AML-193 (cell line): ENCODE measurements around the gene SCN1A.
"Not testable (repeated sequence)": the region's sequence is repeated elsewhere in the genome, so short reads cannot be mapped to it uniquely, and the experiment has no call there.

ENCODE experiments used
- DNase-seq, 2 experiments: peaks; one replicate each; lab custom pipeline; 2025; lab: John Stamatoyannopoulos, UW

Gene SCN1A

DNA sequence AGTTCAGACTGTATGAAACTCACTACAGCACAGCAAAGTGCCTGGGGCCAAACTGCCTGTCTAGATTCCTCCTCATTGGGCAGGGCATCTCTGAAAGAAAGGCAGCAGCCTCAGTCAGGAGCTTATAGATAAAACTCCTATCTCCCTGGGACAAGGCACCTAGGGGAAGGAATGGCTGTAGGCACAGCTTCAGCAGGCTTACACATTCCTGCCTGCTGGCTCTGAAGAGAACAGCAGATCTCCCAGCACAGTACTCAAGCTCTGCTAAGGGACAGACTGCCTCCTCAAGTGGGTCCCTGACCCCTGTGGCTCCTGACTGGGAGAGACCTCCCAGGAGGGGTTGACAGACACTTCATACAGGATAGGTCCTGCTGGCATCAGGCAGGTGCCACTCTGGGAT is 155.7 kb downstream of the SCN1A start:
- DNase-seq, result not testable (repeated sequence)

DNA sequence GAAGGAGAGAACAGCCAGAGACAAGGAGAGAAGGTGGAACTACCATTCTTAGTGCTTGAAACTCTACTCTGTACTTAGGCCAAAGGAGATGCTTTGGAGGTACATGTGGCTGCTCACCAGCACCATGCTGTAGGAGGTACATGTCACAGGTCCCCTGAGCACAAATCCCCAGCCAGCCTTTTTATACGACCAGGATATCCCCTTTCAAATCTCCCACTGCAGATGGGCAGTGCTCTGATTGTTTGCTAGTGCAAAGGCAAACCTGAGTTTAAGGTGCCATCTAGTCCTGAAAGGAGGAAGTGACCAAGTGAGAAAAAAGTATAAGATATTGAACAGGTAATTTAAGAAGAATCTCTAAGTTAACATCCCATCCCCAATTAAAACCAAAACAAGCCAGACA is 157.2 kb downstream of the SCN1A start:
- DNase-seq, result no peak

DNA sequence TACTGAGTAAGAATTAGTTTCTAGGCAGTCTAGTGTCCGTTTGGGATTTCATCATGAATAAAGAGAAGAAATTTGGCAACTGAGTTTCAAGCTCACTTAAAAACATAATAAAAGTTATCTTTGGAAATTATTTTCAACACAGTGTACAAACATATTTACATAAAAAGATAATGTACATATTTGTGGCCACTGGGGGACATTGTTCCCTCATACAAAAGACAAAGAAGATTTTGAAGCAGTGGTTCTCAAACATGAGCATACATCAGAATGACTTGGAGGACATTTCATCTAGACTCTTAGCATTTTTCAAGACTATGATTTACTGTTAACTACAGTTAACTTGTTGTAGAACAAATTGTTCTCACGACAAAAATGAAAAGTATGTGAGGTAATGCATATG is 158.6 kb downstream of the SCN1A start:
- no peak for DNase-seq

DNA sequence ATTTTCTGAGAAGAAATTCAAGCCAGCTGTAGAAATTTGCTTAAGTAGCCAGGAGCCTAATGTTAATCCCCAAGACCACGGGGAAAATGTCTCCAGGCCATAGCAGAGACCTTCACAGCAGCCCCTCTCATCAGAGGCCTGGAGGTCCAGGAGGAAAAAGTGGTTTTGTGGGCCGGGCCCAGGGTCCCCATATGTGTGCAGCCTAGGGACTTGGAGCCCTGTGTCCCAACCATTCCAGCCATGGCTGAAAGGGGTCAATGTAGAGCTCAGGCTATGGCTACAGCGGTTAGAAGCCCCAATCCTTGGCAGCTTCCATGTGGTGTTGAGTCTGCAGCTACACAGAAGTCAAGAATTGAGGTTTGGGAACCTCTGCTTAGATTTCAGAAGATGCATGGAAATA is 160.1 kb downstream of the SCN1A start:
- no peak for DNase-seq

DNA sequence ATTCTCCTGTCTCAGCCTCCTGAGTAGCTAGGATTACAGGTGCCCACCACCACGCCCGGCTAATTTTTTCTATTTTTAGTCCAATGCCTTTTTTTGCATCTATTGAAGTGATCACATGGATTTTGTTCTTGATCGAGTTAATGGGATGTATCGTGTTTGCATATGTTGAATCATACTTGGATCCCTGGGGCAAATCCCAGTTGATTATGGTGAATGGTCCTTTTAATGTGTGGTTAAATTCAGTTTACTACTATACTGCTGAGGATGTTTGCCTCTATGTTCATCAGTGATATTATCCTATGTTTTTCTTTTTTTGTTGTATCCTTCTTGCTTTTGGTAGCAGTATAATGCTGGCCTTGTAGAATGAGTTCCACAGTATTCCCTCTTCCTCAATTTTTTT is 166.0 kb downstream of the SCN1A start:
- no peak for DNase-seq

DNA sequence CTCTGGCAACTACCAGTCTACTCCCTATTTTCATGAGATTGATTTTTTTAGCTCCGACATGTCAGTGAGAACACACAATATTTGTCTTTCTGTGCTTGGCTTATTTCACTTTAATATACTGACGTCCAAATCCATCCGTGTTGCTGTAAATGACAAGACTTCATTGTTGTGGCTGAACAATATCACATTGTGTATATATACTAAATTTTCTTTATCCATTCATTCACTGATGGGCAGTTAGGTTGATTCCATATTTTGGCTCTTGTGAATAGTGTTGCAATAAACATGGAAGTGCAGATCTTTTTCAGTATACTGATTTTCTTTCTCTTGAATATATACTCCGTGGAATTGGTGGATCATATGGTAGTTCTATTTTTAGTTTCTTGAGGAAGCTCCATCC is 168.4 kb downstream of the SCN1A start:
- DNase-seq, result no peak

DNA sequence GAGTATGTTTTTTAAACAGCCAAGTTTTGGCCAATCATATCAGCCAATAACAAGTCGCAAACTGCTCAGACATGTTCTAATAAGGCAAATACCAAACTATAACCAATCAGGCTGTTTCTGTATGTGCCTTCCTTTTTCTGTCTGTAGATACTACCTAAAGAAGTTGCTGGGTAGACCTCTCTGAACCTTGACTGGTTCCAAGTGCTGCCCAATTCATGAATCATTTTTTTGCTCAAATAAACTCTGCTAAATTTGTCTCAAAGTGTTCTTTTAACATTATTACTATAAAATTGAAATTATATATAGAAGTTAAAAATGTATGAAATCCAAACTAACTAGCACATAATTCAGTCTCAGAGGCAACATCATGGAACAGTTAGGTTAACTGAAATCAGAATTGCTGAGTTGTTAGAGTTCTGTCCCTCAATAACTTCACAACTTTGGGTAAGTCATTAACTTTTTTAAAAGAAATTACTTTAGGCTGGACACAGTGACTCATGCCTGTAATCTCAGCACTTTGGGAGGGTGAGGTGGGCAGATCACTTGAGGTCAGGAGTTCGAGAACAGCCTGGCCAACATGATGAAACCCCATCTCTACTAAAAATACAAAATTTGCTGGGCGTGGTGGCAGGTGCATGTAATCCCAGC is 169.4 kb downstream of the SCN1A start:
- no peak for DNase-seq

DNA sequence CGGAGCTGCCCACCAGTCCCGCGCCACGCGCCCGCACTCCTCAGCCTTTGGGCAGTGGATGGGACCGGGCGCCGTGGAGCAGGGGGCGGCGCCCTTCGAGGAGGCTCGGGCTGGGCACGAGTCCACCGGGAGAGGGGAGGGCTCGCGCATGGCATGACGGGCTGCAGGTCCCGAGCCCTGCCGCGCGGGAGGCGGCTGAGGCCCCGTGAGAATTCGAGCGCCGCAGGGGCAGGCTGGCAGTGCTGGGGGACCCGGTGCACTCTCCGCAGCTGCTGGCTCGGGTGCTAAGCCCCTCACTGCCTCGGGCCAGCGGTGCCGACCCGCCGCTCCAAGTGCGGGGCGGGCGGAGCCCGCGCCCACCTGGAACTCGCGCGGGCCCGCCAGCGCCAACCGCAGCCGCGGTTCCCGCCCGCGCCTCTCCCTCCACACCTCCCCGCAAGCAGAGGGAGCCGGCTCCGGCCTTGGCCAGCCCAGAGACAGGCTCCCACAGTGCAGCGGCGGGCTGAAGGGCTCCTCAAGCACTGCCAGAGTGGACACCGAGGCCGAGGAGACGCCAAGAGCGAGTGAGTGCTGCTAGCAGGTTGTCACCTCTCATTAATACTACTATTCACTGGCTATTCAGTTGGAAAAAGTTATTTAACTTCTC is 170.7 kb downstream of the SCN1A start:
- DNase-seq, result no peak

DNA sequence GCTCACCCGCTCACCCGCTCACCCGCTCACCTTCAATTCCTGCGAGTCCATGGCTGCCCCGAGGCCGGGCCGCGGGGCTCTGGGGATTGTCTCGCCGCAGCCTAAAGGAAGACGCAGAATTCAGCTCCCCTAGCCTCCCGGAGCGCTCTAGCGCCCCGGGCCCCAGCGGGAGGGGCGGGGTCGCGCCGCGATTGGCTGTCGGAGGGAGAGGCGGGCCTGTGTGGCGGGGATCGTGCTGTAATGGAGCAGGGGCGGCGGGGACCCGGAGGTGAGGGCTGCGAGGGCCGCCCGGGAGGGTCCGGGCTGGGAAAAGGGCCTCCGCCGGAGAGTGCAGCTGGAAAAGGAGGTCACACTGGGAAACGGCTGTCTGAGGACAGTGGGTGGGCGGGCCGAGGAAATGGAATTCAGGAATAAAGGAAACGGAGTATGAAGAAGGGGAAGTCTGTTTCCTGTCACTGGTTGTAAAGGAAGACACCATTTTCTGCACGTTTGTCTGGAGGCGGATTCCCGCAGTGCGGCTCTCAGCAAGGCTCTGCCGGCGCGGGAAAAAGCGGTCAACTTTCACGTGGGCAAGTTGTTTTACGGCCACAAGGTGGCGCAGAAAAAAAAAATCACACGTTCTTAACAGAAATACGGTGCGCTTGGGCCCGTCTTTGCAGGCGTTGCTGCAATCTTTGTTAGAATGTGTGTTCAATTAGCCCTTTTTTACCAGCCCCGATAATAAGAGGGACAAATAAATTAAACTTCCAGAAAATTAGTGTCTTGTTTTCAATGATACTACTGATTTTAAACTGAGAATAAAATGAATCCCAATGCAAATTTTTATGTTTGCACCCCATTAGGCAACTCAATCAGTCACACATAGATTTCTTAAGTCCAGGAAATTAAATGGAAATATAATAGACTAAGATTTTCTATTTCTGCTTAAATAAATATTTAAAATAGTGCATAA is 173.9 kb downstream of the SCN1A start, which contains the start of gene TTC21B:
TTC21B (minus strand) TSS at position 122 of the 952 bp plus-strand sequence; CDS start at position 51, 71 bp downstream.
- DNase-seq, result peak; percentile 88 to 89

DNA sequence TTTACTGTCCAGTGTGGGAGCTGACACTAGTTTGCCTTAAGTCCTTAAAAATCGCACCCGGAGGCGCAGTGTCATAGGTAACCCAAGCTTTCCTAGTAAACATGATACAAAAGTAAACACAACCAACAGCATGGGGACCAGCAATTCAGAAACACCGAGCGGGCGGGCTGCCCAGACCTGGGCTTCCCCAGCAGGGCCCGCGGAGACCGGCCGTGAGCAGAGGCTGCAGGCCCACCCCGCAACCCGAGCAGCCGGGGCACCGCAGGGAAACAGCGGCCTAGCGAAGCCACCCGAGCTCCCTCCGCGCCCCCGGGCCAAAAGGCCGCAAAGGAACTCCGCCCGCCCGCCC is 174.5 kb downstream of the SCN1A start:
- no peak for DNase-seq

DNA sequence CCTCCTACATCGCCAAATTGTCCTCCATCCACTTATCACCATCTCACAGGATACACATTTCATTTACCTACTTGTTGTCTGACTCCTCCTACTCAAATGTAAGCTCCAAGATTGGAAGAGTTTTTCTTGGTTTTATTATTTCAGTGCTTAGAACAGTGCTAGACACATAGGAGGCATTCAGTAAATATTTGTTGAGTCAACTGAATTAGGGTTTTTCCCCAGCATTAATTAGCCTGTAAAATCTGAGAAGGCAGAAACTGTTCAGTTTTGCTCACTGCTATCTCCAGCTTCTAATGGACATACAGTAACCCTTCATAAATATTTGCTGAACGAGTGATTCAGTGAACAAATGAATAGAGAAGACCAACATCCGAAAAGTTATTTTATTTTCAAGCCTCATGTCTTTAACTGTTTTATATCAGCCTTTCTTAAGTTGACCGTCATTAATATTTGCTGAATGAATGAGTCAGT is 175.0 kb downstream of the SCN1A start:
- no peak for DNase-seq

DNA sequence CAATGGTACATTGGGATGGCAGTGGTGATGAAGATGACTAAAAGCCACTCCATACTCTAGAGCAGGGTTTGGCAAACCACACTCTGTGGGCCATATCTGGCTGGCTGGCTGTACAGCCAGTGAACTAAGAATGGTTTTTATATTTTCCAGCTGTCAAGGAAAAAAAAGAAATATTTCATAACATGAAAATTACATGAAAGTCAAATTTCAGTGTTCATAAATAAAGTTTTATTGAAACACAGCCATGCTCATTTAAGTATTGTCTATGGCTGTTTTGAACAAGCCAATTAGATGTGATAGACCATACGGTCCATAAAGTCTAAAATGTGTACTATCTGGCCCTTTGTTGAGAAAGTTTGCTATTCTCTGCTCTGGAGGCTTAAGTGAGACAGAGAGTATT is 175.7 kb downstream of the SCN1A start:
- DNase-seq, result no peak

DNA sequence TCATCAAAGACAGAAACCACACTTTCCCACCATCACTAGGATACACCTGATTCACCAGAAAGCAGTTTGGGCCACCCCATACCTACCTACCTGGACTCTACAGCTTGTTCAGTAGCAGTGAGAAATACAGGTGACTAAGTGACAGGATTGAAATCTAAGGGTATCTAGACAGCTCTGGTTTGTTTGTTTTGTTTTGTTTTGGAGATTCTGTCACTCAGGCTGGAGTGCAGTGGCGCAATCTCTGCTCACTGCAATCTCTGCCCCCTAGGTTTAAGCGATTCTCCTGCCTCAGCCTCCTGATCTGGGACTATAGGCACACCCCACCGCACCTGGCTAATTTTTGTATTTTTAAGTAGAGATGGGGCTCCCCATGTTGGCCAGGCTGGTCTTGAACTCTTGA is 177.4 kb downstream of the SCN1A start:
- no peak for DNase-seq

DNA sequence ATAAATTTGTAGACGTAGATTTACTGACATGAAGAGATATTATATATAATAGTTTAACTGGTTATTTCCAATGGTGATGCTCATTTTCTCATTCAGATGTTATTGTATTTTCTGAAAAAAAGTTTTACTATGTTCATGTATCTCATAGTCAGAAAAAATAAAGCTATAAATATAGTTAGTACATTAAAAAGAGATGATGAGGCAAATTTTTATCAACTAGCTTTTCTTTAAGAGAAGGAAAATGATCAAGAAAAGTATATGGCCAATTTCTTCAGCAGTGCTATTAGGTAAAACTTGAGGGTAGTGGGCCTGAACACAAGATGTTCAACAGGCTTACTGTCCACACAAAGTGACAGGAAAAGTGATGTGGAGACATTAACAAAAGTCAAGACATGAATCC is 186.0 kb downstream of the SCN1A start:
- DNase-seq, result no peak

DNA sequence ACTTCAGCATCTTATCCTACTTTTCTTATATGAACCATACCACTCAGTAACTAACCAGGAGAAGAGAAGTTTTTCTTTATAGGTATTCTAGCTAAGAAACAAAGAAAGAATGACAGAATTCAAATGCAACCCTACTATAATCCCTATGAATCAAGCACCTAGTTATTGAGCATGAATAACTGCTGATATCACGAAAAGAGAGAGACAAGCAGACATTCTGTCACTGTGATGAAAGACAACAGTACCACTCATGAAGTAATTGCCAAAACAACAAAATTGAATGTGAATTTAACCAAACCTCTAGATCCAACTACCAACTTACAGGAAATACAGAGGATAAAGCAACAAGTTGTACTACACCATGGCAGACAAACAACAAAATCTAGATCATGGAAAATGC is 189.6 kb downstream of the SCN1A start:
- no peak for DNase-seq
